HG02885 (cell line): ENCODE results near the gene TARS3.
"Not testable (repeated sequence)": the region's sequence is repeated elsewhere in the genome, so short reads cannot be mapped to it uniquely, and the experiment has no call there.

ENCODE experiments used
- ATAC-seq: cut with Tn5 transposase; IDR thresholded peaks from one replicate; pipeline ENCODE4 v1.9.1; 2021; ENCODE audit warnings: mild to moderate bottlenecking; ENCODE audit not compliant: unreplicated experiment, poor library complexity

The TARS3 gene

DNA sequence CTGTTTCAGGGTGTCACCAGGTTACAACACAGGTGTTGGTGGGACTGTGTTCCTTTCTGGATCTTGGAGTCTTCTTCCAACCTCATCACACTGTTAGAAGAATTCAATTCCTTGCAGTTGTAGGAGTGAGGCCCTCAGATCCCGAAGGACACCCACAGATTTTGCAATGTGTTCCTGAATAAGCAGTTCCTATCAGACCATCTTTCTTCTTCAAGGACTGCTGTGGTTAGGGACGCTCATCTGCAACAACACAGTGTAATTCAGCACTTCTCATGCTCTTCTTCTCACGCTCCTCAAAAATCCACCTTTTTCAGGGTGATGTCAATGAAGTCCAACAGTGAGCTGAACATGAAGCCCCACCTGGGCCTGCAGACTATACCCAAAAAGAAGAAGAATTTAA, 90.9 kb downstream of the TARS3 start:
- ATAC-seq, result no peak

DNA sequence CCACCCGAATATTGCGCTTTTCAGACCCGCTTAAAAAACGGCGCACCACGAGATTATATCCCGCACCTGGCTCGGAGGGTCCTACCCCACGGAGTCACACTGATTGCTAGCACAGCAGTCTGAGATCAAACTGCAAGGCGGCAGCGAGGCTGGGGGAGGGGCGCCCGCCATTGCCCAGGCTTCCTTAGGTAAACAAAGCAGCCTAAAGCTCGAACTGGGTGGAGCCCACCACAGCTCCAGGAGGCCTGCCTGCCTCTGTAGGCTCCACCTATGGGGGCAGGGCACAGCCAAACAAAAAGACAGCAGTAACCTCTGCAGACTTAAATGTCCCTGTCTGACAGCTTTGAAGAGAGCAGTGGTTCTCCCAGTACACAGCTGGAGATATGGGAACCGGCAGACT, 97.5 kb downstream of the TARS3 start:
- ATAC-seq, result not testable (repeated sequence)

DNA sequence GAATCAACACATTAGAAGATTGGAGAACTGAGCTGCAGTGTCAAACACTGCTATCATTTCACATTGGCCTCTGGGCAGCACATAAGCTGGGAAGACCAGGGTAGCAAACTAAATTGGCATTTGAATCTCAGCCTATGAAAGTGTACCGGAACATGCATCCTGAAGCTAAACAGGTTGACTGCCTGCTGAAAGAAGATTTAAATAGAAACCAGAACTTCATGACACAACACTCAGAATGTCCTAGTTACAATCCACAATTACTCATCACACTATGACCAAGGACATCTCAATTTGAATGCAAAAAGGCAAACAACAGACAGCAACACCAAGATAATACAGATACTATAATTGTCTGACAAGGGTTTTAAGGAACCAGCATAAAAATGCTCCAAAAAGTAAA, 98.3 kb downstream of the TARS3 start:
- ATAC-seq, result no peak

DNA sequence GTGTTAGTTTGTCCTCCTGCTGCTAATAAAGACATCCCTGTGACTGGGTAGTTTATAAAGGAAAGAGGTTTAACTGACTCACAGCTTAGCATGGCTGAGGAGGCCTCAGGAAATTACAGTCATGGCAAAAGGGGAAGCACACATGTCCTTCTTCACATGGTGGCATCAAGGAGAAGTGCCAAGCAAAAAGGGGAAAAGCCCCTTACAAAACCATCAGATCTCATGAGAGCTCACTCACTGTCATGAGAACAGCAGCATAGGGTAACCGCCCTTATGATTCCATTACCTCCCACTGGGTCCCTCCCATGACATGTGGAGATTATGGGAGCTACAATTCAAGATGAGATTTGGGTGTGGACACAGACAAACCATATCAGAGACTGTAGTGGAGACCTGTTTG, 99.1 kb downstream of the TARS3 start:
- no peak for ATAC-seq

DNA sequence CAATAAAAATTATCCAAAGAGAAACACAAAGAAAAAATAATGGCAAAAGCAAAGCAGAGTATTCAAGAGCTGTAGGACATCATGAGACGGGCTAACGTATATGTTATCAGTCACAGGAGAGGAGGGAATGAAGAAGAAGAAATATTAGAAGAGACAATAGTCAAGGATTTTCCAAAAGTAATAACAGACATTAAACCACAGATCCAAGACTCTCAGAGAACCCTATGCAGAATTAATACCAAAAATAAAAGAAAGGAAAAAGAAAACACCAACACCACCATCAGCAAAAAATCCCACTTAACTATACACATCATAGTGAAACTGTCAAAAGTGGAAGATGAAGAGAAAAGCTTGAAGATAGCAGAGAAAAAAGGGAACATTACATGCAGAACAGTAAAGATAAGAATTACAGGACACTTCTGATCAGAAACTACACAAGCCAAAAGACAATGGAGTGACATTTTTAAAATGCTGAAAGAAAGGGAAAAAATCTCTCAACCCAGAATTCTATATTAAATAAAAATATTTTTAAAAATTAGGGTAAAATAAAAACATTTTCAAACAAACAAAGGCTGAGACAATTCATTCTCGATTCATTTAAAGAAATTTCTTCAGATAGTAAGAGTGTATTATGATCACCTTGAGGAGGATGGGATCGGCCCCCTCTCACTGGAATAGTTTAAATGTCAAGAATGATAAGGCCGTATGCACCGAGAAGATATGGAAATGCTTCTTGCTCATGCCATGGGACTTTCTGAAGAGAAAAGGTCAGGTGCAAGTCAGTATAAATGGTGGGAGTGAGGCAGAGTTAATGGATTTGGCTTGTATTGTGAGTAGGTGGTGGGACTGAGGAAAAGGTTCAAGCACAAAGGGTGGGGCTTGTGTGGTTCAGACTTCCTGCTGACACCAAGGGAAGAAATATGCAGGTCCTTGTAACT, 100.6 kb downstream of the TARS3 start:
- ATAC-seq, result no peak

DNA sequence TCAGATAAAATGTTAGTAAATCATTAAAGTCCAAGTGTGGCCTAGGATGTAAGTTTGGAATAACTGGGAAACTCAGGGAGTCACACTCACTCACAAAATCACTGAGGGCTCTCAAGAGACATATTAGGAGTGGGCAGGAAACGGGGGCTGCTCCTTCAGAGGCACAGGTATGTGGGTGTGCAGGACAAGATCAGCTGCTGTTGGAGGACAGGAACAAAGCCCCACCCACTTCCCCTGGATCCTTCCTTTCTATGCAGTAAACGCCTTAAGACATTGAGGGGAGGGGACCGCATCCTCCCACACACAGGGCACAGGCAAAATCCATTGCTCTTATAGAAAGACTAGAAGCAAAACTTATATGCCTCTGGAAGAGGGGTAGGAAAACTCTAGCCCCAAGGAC, 102.3 kb downstream of the TARS3 start:
- no peak for ATAC-seq

DNA sequence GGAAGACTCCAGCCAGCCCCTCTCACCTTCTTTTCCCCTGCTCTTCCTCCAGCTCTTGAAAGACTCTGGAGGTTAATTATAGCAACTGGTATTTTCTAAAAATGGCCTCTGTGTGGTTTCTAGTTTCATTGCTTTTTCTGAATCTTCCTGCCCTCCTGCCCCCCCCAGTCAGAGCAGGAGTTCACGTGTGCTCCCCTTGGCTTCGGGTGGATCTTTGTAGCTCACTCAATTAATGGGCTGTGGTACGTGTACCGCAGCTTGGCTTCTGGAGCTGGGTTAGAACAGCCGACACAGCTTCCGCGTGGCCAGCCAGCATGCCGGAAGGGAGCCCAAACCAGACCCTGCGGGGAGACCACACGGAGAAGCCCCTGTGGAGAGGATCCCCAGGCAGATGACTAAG, 103.6 kb downstream of the TARS3 start:
- no peak for ATAC-seq

DNA sequence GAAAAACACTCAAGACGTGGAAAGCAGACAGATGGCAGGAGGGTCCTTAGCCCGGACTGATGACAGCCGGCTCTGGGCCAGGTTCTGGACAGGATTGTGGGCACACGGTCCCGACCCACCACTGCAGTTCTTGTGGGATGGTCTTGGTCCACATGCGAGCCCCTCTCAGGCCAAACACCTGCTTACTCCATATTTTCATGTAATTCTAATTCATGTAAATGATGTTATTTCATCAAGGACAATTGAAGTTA, 104.7 kb downstream of the TARS3 start:
- ATAC-seq, result no peak

DNA sequence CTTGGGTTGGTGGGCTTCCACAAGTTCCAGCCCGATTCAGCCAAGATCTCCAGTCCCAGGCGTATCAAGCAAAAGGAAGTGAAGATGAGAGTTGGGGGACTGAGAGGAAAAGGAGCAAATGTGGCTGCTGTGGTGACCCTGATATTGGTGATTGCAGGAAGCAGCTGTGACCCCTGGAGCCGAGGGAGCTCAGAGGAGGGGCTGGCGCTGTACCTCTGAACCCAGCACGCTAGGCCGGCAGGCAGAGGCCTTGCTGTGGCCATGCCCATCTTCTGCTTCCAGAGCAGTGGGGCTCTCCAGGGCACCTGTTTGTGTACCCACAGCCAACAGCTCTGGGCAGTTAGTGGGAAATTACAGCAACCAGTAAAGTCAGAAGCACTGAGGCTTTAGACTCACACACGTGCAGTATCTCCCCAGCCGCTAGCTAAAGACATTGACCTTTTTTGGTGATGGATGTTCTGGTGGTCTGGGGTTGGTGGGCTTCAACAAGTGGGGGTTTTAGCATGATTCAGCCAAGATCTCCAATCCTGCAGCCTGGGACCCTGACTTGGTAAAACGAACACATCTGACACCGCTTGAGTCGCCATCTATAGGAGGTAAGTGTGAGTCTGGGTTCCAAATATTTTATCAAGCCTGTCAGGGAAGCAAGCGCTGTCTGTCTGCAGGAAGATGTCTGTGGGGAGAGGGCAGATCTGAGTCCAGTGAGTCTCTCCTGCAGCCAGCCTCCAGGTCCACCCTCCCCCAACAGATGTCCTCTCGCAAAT, 105.2 kb downstream of the TARS3 start:
- ATAC-seq, result no peak

DNA sequence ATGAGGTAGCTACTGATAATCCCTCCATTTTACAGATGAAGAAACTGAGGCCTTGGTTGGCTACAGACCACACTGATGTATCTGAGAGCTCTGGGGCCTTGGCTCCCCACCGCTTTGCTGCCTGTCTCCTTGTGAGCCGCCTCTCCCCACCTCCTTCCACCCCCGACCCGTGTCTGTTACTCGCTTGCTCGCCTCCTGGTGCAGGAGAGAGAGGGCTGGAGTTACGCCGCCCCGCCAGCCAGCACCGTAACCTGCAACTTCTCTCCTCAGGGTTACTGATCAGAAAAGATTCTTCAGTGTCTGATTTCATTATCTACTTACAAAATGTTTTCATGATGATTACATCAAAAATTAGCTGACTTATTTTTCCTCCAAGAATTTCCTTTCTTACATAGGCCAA, 106.2 kb downstream of the TARS3 start:
- ATAC-seq, result no peak

DNA sequence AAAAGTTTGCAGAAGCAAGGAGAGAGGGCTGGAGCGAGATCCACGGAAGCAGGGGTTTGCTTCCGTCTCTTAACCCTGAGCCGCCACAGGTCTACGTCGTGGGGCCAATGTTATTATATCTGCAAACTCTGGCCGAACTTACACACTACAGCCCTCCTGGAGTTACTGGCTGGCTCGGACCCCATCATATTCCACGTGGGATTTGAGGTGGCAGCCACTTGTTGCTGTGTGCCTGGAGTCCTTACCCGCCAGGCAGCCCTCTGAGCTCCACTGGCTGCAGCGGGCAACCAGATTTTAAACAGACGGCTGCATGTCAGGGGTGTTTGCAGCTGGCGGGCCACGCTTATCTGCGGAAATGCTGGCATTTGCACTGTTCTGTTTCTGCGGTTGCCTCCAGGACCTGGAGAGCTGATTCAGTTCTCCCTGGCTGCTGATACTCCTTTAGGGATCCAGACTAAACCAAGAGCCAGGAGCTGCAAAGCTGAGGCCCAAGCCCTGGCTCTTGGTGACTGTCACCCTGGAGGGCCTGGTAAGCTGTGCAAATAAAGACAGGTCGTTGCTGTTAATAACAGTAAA, 106.8 kb downstream of the TARS3 start:
- no peak for ATAC-seq

DNA sequence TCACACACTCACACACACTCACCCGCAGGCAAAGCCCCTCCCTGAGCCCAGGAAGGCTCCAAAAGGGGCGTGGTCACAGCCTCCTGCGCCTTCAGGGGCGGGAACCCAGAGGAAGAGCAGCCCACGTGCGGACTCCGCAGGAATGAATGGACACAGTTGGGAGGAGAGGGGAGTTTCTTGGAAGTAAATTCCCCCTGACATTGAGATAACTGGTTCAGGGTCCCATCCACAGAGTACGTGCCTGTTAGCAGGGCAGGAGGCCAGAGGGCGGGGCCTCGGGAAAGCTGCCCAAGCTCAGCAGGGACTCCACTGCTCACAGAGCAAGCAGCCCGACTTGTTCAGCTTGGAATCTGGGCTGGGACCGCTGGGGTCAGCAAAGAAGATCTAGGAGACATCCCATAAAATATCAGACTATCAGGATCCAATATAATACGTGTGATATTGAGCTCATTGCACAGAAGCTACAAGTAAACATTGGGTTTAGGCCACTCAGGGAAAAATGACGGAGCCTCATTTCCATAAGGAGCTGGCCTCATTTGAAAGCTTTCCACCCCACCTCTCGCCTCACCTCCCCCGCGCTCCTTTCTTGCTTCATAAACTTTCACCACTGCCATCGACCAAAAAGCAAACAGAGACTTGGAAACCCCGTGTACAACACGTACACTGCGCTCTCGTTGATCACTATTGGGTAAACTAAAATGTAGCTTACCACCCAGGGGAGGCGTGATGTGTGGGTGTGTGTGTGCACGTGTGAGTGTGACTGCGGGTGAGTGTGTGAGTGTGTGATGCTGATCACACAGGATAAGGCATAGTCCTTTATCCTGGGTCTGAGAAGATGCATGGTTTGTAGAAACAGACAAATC, 108.1 kb downstream of the TARS3 start:
- ATAC-seq, result no peak

DNA sequence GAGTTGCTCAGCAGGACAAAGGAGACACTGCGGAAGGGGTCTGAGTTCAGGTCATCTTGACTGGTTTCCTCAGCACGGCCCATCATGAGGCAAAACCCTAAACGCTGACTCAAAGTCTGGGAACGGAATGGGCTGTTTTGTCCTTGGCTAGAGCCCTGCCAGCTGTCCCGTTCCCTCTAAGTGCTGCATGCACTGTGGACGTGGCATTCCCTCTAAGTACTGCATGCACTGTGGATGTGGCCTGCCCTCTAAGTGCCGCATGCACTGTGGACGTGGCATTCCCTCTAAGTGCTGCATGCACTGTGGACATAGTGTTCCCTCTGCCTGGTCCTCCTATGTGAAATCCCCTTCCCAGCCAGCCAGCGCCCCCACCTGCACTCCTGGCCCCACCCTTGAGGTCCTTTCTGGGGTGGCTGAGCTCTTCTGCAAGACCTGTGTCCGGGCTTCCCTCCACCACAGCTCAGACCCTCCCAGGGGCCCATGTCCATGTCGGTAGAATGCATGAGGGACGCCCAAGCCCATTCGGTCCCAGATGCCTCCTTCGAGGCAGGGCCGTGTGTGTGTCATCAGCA, 108.8 kb downstream of the TARS3 start:
- ATAC-seq, result no peak

DNA sequence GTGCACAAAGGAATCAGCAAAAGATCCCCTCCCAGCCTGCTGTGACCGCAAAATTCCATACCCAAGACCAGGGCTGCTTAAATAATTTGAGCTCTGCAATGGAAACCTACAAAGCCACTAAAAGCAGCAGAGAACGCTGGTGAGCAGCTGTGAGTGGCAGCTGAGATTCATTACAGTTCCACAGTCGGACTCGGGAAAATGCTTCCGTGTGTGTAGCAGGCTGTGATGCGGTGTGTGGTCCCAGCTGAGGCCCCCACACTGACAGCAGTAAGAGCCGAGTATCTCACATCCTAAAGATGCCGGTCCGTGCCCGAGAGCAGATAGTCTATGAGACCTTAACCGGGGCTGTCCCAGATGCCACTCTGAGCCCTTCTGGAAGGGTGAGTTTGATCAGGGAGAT, 109.5 kb downstream of the TARS3 start:
- ATAC-seq, result no peak

DNA sequence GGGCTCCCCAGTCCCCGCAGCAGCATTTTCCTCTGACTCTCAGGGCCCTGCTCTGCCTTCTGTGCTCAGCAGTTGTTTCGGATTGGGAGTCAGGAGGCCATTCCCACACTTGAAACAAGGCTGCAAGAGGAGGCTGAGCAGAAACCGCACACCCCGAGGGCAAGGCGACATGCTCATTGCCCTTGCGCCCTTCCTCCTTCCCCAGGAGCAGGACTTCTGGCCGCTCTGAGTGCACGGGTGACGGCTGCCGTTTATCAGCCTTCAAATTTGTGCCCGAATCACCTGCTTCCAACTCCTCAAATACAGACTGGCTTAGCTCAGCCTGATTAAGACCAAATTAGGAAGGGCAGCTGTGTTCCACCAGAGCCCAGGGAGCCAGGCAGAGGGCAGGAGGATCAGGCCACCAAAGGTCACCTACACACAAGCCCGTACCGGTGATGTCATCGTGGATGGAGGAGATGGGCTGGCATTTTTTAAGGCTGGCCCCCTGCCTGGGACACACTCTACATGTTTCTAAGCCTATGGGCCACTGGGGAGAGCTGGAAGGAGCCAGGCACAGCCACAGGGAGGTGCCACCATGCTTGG, 110.2 kb downstream of the TARS3 start:
- no peak for ATAC-seq

DNA sequence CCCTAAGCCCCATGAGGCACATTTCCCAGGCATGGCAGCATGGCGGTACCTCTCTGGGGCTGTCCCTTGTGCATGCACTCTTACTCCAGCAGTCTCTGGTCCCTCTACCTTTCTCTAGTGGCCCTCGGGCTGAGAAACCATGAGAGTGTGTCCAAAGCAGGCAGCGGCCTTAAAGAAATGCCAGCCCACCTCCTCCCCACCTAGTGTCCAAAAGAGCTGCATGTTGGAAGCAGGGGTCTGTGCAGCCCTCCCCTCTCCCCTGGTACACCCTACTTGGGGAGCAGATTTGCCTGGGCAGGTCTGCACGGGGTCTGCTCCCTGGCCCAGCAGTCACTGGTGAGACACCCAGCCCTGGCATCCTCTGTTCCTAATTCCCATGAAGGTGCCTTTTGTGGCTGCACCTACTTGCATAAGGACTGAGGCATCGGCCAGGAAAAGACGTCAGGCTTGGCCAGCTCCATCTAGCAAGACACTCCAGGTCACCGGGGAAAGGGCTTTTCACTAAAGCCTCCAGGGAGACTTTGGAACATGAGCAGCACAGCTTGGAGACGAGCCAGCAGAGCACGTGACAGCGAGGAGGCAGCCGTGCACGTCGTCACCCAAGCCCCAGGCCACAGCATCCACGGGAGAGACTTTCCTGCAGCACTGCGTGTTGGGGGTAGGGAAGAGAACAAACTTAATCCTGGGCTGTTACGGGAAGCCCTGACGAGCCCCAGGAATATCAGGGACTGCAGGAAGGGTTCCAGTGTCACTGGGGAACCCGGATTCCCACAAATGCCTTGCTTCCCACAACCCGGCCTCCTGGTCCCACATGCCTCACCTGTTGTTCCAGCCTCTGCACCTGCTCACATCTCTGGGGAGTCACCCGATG, 110.9 kb downstream of the TARS3 start:
- no peak for ATAC-seq

DNA sequence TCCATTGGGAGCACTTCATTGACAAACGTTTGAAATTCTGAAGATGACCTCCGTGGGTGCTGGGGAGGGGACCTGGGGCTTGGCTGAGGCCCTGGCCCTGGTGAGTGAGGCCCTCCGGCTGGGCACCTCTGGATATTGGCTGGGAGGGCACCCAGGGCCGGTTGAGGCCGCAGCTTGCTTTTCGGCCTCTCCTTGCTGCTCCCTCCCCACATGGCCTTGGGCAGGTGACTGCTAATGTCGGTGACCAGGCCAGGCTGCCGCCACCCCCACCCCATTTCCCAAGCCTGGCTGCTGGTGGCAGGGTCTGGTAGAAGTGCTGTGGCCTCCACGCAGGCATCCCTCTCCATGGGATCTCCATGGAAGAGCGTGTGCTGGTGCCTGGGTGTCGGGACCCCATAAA, 111.6 kb downstream of the TARS3 start:
- no peak for ATAC-seq

DNA sequence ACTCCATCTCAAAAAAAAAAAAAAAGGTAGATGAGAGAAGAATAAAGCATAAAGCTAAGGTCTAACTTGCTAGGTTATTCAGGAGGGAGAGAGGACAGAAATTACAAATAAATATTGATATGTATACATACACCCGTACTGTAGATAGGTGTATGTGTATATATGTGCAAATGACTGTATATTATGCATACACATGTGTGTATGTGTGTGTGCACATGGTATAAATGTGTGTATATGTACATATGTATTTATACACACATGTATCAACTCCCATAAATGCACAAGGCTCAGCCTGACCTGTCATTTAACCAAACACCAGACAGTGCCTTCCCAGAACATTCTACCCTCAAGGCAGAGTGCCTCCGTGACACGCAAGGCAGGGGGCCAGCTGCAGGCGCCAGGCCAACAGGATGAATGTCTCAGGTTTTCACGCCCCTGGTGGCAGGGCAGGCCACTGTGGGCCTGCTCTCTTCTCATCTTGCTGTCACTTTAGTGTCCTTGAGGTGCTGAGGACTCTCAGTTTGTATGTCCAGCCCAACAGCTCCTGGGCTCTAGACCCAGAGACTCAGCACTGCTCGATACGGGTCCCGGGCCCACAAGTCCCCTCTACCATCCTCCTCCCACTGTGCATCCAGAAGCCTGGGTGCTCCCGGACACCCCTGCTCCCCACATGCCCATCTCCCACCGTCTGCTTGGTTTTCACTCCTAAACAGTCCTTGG, 112.5 kb downstream of the TARS3 start:
- ATAC-seq, result no peak
